NCI-H2171 treated with DMSO at 0.1 percent for 48 hours (cell line): ENCODE results near the gene CHRNA10.

Source experiments
- DNase-seq: peaks from one replicate; lab custom pipeline; 2025; lab: John Stamatoyannopoulos, UW

Gene CHRNA10, protein sequence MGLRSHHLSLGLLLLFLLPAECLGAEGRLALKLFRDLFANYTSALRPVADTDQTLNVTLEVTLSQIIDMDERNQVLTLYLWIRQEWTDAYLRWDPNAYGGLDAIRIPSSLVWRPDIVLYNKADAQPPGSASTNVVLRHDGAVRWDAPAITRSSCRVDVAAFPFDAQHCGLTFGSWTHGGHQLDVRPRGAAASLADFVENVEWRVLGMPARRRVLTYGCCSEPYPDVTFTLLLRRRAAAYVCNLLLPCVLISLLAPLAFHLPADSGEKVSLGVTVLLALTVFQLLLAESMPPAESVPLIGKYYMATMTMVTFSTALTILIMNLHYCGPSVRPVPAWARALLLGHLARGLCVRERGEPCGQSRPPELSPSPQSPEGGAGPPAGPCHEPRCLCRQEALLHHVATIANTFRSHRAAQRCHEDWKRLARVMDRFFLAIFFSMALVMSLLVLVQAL

GRCh38 chr11:3671334-3672254 lies at the start of gene CHRNA10:
TSS of gene CHRNA10 (minus strand) at chr11:3671384. CDS start at chr11:3671312, 72 bp downstream.
- no peak for DNase-seq

- DNase-seq, result no peak
Measured at GRCh38 chr11:3712274-3712673, 41.1 kb upstream of the CHRNA10 start.

- no peak for DNase-seq
Measured at GRCh38 chr11:3710485-3711259, 39.5 kb upstream of the CHRNA10 start.

GRCh38 chr11:3709977-3710376 lies 38.8 kb upstream of the CHRNA10 start:
- DNase-seq, result no peak

DNA sequence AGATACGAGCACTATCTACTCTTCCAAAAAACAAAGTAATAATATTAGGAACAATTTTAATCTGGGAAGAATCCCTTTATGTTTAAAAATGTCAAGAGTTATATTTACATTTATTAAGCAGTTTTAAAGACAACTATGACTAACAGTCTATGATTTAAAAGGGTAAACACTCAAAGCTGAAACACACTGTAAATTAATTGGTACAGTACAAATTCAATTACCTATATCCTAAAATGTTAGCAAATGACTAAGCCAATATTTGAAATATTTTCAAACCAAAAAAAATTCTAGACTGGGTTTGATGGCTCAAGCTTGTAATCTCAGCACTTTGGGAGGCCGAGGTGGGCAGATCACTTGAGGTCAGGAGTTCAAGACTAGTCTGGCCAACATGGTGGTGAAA lies 36.0 kb upstream of the CHRNA10 start:
- no peak for DNase-seq

DNA sequence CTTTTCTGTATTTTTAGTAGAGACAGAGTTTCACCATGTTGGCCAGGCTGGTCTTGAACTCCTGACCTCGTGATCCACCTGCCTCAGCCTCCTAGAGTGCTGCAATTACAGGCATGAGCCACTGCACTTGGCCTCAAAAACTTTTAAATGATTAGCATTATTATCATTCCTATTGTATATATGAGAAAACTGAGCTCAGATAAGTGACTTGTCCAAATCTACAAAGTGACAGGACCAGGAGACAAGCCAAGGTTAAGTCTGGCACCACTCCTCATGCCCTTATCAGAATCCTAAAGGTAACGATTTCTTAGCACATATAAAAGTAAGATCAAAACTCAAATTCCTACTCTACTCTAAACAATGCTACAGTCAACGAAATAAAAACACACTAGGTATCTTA lies 32.2 kb upstream of the CHRNA10 start:
- DNase-seq, result no peak

- DNase-seq, result no peak
Measured at GRCh38 chr11:3700910-3701309, 29.7 kb upstream of the CHRNA10 start.

- no peak for DNase-seq
Measured at GRCh38 chr11:3700410-3700809, 29.2 kb upstream of the CHRNA10 start.

- no peak for DNase-seq
Measured at GRCh38 chr11:3686751-3687150, 15.6 kb upstream of the CHRNA10 start.

GRCh38 chr11:3685923-3686322 lies 14.7 kb upstream of the CHRNA10 start:
- no peak for DNase-seq

- no peak for DNase-seq
Measured at GRCh38 chr11:3684819-3685172, 13.6 kb upstream of the CHRNA10 start.

DNA sequence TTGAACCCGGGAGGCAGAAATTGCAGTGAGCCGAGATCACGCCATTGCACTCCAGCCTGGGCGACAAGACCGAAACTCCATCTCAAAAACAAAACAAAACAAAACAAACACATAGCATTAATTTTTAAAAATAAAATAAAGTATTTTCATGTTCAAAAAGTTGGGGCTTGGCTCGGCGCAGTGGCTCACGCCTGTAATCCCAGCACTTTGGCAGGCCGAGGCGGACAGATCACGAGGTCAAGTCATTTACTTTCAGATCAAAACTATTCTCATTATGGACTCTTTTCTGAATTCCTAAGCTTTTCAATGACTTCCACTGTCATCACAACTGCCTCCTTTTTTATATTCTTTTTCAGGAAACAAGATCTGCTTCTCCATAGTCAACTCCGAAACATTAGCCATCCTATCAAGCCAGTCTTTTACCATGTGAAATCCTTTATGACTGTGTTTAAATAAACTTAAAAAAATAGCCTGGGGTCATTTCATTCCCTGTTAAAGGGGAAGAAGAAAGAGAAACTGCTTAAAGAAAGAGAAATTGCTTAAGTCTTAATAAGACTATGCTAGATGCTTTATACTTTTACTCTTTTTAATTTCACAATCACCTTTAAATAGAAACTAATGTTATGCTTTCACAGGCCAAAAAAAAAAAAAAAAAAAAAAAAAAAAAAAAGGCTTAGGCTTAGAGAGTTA lies 13.1 kb upstream of the CHRNA10 start:
- DNase-seq, result no peak

DNA sequence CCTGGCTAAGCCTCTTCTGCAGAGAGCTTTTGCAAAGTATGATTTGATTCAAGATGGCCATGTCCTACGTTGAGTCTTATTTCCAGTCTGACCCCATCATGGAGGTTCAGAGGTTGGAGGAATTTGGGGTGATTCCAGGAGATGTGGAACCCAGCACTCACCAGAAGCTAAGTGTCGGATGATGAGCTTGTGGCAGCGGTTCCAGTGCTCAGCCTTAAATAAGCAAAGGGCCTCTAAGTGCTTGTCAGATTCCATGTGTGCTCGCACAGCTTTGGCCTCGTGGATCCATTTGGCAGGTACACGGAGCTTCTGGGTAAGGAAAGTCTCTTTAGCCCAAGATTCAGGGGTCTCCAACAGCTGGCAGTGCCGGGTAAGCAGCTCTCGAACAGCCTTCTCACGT lies 11.9 kb upstream of the CHRNA10 start:
- no peak for DNase-seq

- DNase-seq, result no peak
Measured at GRCh38 chr11:3679077-3679476, 7.9 kb upstream of the CHRNA10 start.

DNA sequence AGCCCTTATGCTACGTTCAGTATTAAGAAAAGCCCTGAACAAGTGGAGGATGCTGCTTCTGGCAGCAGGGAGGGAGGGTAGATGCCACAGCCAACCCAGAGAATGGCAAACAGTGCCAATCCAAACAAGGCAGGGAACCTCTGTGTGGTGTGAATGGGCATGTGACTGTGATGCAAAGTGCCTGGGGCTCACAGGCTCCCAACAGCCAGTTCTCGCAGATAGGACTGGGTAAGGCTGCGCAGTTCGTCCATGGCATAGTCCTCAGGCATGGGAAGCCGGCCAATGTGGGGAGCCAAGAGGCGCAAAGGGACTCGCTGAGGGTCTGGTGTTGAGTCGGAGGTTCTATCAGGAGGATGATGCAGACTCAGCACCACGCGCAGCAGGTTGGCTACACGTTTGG lies 4.8 kb upstream of the CHRNA10 start:
- DNase-seq, result no peak

GRCh38 chr11:3674189-3674588 lies 3.0 kb upstream of the CHRNA10 start:
- DNase-seq, result no peak

- no peak for DNase-seq
Measured at GRCh38 chr11:3669742-3670183, 1.4 kb downstream of the CHRNA10 start.

DNA sequence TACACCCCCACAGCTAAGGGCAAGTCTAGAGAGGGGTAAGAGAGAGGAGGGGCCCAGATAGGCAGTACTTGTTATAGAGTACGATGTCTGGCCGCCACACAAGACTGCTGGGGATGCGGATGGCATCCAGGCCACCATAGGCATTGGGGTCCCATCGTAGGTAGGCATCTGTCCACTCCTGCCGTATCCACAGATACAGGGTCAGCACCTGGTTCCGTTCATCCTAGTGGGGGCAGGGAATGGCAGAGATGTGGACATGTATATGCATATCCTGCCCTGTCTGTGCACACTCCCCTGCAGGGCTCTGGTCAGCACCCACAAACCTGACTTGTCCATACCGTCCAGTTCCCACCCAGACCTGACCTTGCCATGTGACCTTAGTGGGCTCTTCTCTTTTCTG lies 2.1 kb downstream of the CHRNA10 start:
- DNase-seq, result no peak

- DNase-seq, result no peak
Measured at GRCh38 chr11:3667149-3668035, 3.8 kb downstream of the CHRNA10 start.

DNA sequence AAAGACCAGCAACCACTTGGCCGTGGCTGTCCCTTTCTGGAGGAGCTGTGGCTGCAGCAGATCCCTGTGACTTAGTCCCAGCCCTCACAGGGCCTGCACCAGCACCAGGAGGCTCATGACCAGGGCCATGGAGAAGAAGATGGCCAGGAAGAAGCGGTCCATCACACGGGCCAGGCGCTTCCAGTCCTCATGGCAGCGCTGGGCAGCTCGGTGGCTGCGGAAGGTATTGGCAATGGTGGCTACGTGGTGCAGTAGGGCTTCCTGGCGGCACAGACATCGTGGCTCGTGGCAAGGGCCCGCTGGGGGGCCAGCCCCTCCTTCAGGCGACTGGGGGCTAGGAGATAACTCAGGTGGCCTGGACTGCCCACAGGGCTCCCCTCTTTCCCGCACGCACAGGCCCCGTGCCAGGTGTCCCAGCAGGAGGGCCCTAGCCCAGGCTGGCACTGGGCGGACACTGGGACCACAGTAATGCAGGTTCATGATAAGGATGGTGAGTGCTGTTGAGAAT lies 5.1 kb downstream of the CHRNA10 start:
- DNase-seq, result no peak
